Measurements from ENCODE around the gene COPZ1.
"Not testable (repeated sequence)": the region's sequence is repeated elsewhere in the genome, so short reads cannot be mapped to it uniquely, and the experiment has no call there.

Gene COPZ1

GRCh38 chr12:54294152-54294952, 30.6 kb upstream of the COPZ1 start:
- no peak for DNase-seq (ENCODE audit: low read depth)

DNA sequence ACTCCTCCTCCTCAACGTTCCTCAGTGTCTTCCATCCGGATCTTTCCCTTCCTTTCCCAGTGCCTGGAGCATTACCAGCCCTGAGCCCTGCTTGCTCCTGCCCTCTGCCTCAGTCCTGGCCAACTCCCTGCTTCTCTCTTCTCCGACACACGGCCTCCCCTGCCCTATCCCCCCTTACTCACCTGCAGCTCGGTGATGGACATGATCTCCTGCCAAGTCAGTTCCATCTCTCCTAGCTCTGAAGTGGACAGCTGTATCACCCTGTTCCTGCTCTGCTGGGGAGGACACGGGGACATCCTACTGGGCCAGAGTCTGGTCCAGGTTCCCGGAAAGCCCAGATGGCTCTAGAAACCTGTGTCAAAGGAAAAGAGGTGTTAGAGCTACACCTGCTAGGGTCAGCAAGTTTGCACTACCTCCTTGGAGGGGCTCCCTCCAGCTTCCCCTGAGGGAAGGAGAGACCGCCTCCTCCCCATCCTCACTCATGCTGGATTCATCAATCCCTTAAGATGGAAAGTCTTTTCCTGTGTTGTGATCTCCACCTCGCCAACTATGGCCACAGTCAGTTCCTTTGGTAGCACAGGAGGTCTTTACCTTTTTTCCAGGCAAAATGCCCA, 29.9 kb upstream of the COPZ1 start:
- DNase-seq (ENCODE audit: low read depth), result no peak

- DNase-seq (ENCODE audit: low read depth), result no peak
Measured at GRCh38 chr12:54296393-54297099, 28.4 kb upstream of the COPZ1 start.

DNA sequence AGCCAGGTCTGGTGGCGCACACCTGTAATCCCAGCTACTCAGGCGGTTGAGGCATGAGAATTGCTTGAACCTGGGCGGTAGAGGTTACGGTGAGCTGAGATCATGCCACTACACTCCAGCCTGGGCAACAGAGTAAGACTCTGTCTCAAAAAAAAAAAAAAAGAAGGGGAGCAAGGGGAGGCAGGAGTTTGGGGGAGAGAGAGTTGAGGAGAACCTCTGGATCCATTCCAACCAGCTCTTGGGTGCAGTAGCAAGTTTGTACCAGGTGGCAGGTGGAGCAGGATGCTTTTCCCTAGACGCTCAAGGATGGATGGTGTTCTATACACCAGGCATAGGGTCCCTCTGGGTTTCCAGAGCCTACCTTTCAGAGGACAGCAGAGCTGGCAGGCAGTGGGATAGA, 26.0 kb upstream of the COPZ1 start:
- DNase-seq (ENCODE audit: low read depth), result no peak

DNA sequence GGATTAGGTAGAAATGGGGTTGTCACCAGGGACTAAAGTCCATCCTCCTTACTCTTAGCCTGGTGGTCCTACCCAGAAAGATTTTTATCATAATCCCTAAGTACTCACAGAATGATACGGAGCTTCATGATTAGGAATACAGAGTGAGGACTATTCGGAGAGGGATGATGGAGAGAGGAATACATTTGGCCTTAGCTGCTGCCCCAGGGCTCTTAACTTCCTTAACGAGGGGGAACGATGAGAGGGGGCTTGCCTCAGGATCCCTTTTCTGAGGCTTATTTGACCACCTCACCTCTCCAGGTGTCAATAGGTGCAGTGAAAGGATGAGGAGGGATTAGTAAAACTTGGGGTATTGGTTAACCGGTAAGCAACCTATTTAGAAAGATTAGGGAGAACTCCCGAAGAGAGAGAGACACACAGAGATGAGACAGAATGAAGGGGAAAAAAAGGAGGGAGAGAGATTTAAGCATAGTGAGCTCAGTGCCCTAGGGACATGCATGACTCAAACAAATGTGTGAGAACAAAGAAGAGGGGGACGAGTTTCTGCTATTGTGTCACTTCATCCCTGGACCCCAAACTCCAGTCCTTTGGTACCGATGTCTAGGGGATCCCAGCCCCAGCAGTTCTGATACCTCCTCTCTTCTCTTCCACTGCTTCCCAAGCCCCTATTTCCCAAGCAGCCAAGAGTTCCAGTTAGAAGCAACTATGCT, 25.3 kb upstream of the COPZ1 start:
- no peak for DNase-seq (ENCODE audit: low read depth)

- no peak for DNase-seq (ENCODE audit: low read depth)
Measured at GRCh38 chr12:54300225-54300731, 24.7 kb upstream of the COPZ1 start.

DNA sequence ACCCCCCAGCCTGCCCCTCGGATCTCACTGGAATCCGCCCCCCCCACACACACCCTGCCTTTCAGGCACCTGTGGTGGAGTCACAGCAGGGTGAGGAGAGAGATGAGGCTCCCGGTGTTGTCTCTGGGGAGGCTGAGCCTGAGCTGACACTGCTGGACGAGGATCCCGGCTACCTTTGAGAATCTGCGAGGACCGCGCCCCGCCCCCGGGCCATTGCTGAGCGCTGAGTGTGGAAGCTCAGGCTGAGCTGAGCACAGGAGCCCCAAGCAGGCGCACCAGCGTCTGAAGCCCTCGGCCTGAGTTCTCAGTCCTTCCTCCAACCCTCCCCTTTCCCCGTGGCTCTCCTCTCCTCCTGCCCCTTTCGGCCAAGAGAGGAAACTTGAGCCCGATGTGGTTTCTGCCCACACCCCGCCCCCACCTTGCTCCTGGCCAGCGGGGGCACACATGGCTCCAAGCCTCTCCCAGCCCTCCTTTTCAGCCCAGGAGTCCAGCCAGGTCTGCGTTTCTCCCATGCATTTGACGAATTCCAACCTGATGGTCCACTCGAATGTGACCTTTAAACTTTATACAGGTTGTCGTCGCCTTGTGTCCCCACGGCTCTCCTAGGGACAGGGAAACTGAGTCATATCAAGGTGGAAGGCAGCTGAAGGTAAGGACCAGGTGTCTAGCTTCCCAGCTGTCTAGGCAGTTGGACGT, 24.1 kb upstream of the COPZ1 start, which contains the start of gene NFE2:
Gene NFE2, minus strand, starts transcription at position 284 of the 696 bp plus-strand sequence. CDS start 5,767 bp downstream, outside the sequence.
- no peak for DNase-seq (ENCODE audit: low read depth)

- no peak for DNase-seq (ENCODE audit: low read depth)
Measured at GRCh38 chr12:54301428-54302048, 23.4 kb upstream of the COPZ1 start.

DNA sequence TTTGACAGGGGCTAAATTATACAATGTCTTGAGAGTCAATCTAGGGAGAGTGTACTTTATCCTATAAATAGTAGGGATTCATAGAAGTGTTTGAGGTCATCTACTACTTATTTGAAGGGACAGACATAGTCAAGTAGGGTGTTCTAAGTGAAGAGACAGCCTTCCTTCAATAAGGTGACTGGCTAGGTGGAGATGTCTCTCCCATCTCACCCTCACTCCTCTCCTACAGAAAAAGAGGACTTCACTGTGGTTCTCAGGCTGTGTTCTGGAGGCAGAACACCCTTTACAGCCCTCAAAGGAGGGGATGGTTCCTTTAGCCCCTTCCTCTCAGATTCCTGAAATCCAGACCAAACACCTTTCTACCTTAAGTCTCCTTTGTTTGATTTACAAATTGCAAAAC, 21.3 kb upstream of the COPZ1 start:
- DNase-seq (ENCODE audit: low read depth), result no peak

DNA sequence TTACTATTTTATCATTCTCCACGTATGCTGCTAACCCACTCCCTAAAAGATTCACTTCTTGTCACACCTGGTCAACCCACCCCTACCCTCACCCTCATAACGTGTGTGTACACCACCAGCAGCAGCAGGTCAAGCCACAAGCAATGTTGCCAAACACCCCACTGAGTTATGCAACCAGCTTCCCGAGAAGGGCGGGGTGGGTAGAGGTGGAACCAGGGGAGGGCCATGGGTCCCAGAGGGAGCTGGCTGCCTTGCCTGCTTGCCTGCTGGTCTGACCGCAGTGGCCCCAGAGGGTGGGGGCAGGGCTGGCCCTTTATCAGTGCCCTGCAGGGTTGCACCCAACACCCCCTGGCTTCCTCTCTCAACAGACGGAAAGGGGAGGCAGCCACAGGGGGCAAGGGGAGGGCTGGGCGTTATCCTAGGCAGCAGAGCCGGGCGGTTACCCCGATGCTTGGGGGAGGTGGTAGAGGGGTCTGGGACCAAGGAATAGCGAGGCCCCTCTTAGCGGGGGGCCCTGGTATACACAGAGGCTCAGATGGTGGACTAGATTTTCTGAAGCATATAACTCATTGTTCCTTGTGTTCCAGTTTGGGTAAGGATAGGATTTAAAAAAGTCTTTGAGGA, 20.6 kb upstream of the COPZ1 start:
- DNase-seq (ENCODE audit: low read depth), result no peak

- DNase-seq (ENCODE audit: low read depth), result no peak
Measured at GRCh38 chr12:54306925-54307741, 17.8 kb upstream of the COPZ1 start.

GRCh38 chr12:54311051-54311450, 13.9 kb upstream of the COPZ1 start:
- no peak for DNase-seq (ENCODE audit: low read depth)

GRCh38 chr12:54312309-54312708, 12.6 kb upstream of the COPZ1 start:
- not testable (repeated sequence) for DNase-seq (ENCODE audit: low read depth)

DNA sequence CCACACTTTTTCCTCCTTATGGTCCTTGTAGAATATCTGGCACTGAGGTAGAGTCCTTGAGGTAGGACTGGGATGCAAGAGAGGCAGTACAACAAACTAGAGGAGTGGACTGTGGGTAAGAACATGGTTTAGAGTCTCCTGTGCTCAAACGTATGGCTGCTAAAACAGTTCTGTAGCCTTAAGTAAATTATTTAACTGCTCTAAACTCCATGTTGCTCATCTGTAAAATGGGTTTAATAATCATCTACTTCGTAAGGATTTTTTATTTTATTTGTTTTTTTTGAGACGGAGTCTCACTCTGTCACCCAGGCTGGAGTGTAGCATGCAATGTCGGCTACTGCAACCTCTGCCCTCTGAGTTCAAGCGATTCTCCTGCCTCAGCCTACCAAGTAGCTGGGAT, 3.6 kb upstream of the COPZ1 start:
- no peak for DNase-seq (ENCODE audit: low read depth)

DNA sequence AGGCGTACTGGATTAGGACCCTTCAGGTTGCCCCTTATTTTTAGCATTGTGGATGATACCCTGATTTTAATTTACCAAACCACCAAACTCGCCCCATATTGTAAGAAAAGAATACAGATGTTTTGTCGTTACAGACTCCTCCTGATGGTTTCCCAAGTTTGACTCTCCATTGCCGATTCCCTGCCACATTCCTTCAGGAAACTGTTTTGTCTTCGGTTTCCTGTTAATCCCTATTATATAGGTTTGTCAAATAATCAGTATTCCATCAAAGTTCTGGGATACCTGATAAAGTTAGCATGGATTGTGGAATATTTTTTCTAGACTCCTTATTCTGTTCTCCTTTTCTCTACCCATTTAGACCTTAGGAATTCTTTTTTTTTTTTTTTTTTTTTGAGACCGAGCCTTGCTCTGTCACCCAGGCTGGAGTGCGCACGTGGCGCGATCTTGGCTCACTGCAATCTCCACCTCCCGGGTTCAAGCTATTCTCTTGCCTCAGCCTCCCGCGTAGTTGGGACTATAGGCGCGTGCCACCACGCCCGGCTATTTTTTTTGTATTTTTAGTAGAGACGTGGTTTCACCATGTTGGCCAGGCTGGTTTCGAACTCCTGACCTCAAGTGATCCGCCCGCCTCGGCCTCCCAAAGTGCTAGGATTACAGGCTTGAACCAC, 645 bp downstream of the COPZ1 start:
- not testable (repeated sequence) for DNase-seq (ENCODE audit: low read depth)

- DNase-seq (ENCODE audit: low read depth), result no peak
Measured at GRCh38 chr12:54328595-54329337, 3.8 kb downstream of the COPZ1 start.

DNA sequence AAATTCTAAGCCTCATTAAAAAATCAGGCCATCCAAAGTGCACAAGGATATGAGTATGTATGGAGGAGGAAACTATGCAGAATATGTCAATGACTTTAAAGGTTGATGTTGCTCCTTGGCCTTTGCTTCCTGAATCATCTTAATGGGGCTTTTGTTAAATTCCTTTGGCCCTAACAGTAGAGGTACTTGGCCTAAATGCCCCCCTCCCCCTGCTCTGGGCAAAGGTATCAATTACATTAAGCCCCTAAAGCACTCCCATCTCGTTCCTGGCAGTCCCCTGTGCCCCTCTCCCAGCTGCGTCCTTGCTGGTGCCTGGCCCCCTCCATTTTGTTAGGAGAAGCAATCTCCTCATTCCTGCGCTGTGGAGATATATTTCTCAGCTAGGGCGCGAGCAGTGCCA, 4.8 kb downstream of the COPZ1 start:
- no peak for DNase-seq (ENCODE audit: low read depth)

DNA sequence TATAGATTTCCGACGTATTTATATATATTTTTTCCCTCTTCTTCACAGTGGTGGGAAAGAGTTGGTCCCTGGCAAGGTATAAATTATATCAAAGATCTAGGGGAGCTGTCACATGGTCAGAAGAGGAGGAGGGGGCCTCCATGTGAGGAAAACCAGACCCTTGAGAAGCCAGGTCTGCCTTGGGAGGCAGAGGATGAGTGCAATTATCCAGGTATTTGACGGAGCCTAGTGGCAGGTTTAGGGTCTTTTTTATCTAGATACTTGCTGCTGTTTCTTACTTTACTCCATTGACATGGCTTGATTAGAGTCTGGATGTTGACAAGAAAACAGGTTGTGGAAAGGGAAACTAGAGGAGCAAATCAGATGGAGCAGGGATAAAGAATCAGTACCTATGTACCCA, 5.5 kb downstream of the COPZ1 start:
- no peak for DNase-seq (ENCODE audit: low read depth)
